Hematopoietic multipotent progenitor cell treated with erythropoietin and hydrocortisone succinate and interleukin-3 and kit ligand, for 8 days (in vitro differentiated cells): ENCODE data around the gene CAMTA1.

Source experiments
- DNase-seq: peaks from one replicate; pipeline ENCODE4 v3.0.0-alpha.2; 2015

CAMTA1 gene

DNA sequence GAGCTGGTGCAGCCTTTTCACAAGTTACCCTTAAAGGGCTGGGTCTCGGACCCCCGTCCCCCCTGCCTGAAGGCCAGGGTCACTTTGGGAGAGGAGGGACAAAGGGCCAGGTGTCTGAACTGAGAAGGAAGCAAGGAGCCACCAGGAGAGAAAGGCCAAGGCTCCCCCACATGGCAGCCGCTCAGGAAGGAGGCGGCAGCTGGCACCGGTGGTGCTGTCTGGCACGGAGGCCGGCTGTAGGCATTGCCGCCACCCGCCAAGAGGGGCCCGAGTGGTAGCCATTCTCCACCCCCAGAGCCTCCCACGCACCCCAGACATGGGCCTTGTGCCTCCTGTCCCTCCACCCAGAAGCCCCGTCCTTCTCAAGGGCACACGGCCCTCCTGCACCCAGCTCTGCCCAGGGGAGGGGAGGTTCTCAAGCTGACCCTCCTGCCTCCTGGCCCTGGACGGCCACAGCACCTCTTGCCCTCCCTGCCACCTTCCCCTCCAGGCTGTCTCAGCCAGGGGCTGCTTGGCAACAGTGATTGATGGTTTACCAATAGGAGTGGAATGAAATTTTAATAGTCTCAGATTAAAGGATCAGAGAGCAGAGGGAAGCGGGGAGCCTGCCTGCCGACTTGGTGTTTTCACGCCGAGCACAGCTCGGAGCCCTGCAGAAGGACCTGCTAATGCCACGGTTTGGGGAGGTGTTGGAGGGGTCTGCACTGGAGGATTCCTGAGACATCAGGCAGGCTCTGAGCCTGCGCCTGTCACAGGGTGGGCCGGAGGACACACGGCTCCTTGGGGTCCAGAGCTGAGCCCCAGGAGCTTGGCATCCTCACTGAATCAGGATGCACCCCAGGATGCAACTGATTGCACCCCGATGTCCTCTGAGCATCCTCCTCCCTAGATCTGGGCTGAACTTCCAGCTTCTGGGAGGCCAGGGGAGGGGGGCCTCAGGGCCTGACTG is 773.9 kb downstream of the CAMTA1 start:
- DNase-seq, result no peak

DNA sequence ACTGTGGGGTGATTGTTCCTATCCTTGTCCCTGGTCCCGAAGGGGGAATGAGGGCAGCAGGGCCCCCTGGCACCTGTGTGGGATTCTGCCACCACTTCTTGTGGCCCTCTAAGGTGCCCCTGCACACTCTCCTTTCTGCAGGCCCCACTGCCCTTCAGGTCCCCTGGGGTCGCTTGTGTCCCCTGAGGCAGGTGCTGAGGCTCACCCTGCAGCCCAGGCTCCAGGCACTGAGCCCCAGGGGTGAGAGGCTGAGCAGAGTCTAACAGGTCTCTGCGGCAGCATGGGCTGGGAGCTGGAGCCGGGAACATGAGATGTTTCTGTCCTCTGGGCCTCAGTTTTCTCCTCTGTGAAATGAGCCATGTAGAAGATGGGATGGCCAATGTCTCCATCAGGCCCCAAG is 774.9 kb downstream of the CAMTA1 start:
- DNase-seq, result no peak

DNA sequence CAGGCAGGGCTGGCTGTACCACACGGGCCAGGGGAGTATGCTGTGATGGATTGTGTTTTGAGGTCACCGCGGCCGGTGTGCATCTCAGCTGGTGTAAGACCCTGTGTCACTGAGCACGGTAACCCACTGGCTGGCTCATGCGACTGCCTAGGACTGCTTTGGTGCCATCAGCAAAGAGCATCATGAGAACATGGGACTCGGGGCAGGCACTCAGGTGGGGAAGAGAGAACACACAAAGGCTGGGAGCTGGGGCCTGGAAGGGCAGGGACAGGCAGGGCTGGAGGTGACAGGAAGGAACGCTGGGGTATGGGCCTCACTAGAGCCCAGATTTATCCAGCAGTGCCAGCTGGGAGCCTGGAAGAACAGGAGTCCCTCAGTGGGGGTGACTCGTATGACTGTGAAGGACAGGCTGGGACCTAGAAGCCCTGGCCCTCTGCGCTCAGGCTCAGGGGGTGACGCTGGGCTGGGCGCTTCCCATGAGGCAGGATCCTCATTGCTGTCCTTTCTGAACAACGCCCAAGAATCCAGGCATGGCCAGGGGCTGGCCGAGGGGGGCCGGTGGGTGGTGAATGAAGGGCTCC is 775.4 kb downstream of the CAMTA1 start:
- DNase-seq, result no peak

DNA sequence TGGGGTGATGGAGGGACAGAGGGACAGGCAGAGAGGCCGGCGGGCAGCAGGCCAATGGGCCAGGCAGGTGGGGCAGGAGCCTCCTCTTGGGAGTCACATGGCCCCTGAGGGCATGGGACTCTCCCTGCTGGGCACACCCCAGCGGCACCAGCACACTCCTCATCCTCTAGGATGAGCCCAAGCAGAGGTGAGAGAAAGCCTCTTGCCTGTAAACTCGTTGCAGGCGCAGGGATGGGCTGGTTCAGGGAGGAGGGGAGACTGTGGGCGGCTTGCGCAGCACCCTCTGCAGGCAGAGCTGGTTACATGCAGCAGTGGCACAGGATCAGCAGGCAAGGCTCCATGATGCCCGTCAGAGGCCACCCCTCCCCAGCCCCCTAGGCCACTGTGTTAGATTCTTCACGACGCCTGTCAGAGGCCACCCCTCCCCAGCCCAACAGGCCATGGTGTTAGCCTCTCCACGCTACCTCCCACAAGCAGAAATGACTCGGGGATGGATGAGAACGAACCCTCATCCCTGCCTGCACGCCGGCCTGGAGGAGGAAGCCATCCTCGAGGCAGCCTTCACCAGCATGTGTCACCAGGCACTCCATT is 776.2 kb downstream of the CAMTA1 start:
- DNase-seq, result no peak

DNA sequence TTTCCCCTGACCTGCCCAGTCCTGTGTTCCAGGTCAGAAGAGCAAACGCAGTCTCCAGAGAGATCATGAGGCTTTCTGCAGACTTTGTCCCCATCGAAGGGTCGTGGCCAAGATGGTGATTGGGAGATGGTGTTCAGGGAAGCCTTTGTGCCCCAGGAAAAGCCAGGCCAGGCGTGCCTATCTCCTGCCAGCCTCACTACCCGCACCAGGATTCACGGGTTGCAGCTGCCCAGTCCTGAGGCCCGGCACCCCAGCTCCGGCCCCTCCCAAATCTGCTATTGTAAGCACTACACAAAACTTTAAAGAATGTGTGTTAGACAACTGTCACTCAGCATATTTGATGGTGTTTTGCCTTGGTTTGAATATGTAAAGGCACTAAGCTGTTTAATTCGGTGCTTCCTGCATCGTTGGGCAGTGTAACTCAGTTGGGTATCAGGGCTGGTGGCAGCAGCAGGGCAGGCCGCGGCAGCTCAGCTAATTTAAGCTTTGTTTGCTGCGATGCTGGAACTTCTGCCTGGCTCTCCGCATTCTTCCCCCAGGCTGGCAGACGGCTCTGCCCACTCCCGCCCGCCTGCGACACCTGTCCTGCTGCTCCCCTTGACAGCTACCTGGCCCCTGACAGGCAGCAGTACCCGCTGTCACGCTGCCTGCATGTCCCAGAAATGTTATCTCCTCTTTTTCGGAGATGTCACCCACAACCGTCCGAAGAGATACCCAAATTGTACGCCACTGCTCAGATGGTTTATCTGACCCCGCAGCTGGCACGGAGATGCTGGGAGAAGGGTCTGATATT is 776.9 kb downstream of the CAMTA1 start:
- DNase-seq, result no peak

DNA sequence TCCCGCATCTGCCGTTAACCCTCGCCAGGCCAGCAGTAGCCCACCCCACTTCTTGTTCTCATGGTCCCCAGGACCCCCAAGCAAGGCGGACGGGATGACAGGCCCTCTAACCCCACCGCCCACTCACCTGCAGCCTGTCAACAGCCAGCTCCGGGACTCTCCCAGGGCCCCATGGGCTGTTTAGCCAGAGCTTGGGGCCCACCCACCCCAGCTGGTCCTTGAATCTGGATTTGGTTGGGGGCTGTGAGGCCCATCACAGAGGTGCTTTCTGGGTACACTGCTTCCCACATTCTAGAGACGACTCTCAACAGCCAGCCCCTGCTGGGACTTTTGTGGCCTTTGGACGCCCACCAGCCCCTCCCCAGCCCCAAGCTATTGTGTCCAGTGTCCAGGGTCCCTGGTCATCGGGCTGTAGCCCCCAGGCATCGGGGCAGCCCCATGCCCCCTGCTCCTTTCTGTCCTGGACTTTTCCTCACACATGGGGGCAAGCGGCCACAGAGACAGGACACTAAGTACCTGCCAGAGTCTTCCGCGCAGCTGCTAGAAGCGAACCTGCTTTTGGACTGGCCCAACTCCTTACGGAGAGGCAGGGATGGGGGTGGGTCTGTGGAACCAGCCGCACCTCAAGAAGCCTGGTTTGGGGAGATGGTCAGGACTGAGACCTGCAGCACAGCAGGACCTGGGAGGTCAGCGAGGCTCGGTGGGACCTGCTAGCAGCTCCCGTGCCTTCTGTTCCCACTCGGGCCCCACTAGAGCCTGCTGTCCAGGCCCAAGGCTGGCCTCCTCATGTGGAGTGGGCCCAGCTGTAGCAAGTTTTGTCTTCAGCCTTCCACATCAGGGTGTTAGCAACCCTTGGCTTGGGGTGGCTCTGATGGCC is 777.7 kb downstream of the CAMTA1 start:
- no peak for DNase-seq

DNA sequence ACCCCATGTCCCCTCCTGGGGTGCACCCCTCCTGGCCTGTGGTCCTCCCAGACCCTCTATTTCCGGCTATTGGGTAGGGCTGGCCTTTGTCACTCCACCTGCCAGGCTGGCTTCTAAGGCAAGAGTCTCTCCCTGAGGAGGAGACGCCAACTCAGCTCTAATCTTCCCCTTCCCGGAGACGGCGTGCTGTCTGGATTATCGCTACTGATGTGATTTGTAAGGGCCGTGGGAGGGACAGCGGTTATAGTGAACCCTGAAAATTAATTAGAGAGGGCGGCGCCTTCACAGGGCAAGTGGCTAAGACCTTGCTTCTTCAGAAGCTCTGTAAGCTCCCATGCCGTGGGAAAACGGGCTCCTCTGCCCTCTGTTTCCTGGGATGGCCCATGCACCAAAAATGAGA is 778.9 kb downstream of the CAMTA1 start:
- no peak for DNase-seq

DNA sequence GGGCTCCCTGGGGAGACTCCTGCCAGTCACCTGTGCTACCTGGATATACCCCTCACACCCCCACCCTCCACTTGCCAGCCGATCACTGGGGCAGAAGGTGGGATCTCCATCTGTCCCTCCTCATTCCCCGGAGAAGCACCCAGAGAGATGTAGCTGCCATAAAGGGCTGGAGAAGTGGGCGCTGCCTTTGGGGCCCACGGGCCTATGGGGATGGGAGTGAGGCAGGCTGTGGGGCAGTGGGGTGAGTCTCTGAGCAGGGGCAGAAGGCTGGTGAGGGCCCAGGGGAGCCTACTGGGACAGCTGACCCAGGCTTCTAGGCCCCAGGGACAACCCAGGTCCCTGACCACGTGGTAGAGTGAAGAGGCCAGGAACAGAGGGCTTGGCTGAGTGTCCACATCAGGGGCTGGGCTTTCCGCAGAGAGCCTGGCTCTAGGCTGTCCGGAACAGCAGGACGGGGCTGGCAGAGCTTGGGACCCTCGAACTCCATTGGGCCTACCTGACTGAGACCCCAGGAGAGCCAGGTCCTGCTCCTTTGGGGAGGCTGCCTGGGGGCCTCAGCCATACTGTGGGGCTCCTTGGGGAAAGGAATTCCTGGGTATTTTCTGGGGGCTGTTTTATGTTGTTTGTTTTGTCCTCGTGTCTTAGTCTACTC is 780.0 kb downstream of the CAMTA1 start:
- DNase-seq, result no peak

DNA sequence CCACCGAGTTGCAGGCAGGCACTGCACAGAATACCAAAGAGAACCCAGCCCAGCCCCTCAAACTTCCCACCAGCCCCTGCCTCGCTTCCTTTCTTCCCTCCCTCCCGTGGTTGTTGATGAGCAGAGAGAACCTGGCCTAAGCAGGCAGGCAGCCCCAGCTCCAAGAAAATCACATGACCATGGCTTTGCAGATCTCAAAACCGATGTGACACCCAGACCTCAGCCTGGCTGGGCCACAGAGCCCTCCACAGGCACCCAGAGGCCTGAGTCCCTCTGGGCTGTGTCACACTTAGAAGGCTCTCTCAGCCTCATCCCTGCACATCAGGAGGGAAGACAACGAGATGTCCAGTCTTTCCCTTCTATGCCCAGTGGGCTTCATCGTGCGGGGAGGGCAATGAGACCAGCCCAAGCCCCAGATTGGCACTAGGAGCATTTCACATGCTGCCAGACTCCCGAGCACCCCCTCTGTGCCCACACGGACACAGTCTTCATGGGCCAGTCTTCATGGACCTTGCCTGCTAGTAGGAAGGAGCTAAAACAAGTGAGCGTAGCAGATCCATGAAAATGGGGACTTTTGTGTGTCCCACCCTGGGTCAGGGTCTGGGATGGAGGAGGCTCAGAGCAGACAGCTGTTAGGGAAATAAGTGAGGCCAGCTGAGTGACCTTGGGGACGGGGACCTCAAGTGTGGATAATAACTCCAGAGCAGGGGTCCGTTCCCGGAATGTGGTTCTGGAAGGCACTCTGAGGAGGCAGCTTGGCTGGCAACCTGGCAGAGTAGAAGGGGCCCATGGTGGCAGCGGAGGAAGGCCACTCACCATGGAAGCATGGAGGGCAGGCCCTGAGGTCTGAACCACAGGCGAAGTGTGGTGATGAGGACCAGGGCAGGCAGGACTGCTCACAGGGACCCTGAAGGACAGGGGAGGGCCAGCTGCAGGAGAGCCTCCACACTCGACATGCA is 781.4 kb downstream of the CAMTA1 start:
- no peak for DNase-seq

DNA sequence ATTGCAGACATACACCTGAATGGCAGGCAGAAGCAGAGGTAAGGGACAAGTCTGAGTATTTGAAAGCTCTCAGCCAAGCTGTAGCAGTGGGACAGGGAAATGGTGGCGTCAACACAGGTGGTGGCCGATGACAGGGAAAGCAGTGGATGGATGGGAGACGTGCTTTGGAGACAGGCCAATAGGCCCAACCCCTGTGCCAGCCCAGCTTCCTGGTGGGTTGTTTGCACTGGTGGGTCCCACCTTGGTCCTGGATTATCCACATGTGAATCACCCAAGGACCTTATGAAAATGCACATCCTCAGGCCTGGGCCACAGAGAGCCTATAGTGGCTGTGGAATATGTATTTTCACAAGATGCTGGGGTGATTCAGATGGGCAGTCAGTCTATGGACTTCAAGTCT is 782.1 kb downstream of the CAMTA1 start:
- DNase-seq, result no peak

DNA sequence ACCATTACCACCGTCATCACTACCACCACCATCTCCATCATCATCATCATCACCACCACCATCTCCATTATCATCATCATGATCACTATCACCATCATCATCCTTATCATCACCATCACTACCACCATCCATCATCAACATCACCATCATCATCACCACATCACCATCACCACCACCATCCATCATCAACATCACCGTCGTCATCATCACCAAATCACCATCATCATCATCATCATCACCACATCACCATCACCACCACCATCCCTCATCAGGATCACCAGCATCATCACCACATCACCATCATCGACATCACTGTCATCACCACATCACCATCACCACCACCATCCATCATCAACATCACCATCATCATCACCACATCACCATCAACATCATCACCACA is 782.8 kb downstream of the CAMTA1 start:
- DNase-seq, result no peak

DNA sequence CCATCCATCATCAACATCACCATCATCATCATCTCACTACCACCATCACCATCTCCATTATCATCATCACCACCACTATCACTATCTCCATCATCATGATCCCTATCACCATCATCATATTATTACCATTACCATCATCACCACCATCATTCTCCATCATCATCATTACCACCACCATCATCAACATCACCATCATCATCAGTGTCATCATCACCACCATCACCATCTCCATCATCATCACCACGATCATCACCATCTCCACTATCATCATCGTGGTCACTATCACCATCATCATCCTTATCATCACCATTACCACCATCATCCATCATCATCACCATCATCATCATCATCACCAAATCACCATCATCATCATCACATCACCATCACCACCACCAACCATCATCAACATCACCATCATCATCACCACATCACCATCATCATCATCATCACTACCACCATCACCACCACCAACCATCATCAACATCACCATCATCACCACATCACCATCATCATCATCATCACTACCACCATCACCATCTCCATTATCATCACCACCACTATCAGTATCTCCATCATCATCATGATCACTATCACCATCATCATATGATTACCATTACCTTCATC is 783.8 kb downstream of the CAMTA1 start:
- DNase-seq, result no peak

DNA sequence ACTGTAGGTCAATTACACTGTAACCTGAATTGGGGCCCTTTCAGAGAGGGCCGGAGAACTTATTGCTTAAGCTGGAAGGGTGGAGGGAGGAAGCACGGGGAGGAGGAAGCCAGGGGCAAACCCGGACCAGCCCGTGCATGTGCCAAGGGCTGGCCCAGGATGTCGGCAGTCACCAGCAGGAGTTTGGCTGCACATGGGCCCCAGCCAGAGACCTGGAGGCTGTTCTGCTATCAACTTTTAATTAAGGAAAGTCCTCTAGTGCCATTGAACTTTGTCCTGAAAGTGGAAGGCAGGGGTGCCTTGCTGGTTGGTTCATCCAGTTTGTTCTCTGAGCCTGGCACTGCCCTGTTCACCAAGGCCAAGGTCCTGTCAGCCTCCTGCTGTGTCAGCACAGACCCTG is 785.1 kb downstream of the CAMTA1 start:
- DNase-seq, result no peak

DNA sequence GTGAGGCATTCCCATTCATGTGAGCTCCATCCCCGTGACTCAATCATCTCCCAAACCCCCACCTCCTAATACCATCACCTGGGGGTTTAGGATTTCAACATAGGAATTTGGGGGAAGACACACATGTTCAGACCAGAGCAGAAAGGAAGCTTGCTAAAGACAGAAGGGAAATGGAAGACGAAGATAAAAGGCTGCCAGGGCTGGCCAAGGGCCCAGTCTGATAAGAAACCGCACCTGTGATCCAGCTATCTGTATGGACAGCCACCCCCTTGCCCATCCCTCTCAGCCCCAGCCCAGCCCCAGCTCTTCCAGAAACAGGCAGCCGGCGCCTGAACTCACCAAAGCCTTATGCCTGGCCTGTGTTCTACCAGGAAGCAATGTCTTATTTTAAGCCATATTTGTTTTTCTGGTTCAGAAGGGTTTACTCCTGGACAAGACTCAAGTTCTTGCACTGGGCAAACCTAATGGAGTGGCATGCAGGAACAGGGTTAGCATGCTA is 787.4 kb downstream of the CAMTA1 start:
- DNase-seq, result peak; percentile 89

DNA sequence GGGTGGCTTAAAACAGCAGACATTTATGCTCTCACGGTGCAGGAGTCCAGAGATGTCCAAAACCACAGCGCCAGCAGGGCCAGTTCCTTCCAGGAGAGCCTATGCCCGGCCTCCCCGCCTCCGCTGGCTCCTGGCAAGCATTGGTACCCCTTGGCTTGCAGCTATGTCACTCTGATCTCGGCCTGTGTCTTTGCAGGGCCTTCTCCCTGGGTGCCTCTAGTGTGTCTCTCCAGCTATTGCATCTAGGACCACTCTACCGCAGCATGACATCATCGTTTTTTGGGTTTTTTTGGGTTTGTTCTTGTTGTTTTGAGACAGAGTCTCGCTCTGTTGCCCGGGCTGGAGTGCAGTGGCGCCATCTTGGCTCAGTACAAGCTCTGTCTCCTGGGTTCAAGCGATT is 788.2 kb downstream of the CAMTA1 start:
- no peak for DNase-seq

DNA sequence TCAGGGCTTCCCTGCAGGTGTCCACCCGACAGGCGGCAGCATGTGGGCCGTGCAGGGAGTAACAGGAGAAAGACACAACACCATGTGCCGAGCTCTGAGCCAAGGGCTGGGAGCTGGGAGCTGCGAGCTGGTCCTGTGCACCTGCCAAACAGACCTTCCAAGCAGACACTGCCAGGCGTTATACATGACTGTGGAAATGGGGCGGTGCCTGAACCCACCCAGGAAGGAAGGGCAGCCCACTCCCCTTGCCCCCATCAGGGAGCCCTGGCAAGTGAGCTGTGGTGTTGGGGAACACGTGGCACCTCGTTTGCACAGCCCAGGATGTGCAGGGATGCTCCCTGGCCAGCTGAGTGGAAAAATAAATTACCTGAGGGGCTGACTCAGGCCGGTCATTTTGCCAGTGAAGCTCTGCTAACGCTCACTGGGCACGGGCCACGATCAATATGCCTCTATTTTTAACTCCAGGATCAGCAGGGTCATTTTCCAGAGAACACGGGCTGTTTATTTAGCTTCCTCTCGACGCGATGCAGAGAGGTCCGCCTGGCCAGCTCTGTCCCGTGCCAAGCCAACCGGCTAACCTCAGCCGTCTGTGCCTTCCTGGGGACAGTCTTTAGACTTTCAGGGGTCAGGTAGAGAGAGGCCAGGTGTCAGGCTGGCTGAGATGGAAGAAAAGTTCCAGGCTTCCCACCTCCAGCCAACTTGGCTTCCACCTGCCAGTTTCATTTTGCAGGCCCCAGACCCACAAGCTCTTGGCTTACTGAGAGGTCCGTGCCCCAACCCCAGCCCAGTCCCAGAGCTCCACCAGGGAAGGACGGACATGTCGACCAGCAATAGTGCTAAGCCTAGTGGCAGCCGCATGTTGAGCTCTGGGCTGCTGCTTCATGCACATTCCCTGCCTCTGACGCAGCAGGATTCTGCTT is 789.1 kb downstream of the CAMTA1 start:
- no peak for DNase-seq

DNA sequence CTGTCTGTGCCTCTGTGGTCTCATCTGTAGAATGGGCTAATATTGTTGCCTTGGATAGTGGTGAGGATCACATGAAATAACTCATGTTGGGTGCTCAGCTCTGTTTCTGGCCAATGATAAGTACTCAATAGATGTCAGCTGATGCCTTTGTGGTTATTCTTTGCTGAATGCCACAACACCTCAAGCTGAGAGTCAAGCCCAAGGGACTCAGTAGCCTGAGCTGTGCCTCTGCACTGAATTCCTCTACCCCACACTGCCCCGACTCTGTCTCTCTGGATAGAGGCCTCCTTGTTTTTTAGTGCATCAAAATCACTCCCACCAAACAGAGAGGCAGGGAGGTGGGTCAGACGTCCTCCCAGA is 789.8 kb downstream of the CAMTA1 start:
- DNase-seq, result no peak

DNA sequence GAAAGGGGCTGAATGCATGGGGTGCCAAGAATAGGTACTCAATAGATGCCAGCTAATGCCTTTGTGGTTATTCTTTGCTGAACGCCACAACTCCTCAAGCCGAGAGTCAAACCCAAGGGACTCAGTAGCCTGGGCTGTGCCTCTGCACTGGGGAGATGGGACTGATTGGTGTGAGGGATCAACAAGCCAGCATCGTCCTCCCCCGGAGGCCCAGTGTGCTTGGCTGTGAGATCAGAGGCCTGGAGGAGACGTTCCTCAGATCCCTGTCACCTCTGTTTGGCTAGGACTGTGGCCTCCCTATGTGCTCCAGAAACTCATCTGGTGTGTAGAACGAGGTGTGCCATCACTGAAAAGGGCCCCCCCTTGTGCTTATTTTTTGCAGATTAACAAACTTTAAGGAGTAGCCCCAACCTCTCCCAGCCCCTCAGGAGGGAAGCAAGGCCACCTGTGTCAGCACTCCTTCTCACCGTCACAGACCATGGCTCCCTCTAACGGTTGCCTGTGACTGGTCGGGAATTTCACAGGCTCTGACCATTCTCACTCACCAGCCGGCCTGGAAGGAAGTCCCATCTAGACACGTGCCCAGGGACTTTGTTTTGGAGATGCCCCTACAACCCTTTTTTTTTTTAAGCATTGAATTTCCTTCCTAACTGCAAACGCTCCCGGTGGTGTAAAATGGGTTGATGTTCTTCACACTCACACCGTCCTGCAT is 791.8 kb downstream of the CAMTA1 start:
- no peak for DNase-seq
